GM13977 (cell line): Measurements from ENCODE around the gene C5orf34.
"Not testable (repeated sequence)": the region's sequence is repeated elsewhere in the genome, so short reads cannot be mapped to it uniquely, and the experiment has no call there.

Experiments
- DNase-seq: peaks from one replicate; pipeline ENCODE4 v3.0.0; 2012; ENCODE audit warnings: low spot score
- CTCF ChIP-seq: IDR thresholded peaks from 2 replicates; pipeline ENCODE4 v1.5.1; 2012; ENCODE audit warnings: mild to moderate bottlenecking, control low read depth; ENCODE audit not compliant: insufficient read depth; ENCODE audit errors: extremely low read depth, missing control alignments
- in situ Hi-C: fragments of 300-500 bp; cut with MboI; formaldehyde crosslinking; loops from one replicate; pipeline ENCODE4 v1.12.0; 2022; ENCODE audit warnings: low sequenced_read_pairs, low pct_unique_long_range_greater_than_20kb, mixed read lengths, inconsistent platforms; ENCODE audit not compliant: unreplicated experiment

The C5orf34 gene

DNA sequence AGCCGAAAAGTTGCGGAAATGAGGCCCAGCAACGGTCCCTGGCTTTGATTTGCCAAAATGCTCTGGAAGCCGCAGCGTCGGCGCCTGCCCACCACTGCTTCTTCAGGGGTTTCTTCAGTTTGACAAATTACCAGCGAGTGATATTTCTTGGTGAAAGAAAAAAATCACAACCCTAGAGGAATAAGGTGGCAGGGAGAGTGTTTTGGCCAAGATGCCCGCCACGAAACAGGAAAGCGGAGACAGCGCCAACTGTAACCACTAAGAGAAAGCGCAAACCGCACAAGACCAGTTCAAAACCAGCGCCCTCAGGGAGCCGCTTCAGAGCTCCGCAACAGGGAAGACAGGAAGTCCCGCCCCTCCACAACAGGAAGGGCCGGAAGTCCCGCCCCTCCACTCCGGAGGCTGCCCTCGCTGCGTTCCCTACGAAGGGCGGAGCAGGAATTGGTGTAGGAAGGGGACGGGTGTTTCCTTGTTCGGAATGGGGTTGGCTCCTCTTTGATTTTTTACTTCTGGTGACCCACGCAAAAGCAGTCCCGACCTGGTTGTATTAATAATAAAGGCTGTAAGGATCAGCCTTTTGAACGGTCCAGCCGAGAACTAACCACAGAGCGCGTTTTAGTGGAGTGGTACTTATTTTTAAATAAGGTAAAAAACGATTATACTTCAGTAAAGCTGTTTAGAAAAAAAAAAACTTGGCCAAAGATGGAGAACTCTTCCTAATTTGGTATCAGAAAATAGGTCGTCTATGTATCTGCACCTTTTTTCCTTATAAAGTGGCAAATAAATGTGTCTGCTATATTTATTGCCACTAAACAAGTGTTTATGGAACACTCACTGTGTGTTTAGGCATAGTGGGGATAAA, at the start of gene C5orf34:
Gene C5orf34 (minus strand): TSS at position 333 of the 862 bp plus-strand sequence. CDS start 5,809 bp downstream, outside the sequence.
- DNase-seq = peak; percentile 96
- peak; percentile 2 for TF ChIP-seq CTCF
- in situ Hi-C loops = no loop called here

GRCh38 chr5:43564289-43564850, 49.4 kb upstream of the C5orf34 start:
- no peak for DNase-seq
- in situ Hi-C loops = no loop called here
- no peak for TF ChIP-seq CTCF

DNA sequence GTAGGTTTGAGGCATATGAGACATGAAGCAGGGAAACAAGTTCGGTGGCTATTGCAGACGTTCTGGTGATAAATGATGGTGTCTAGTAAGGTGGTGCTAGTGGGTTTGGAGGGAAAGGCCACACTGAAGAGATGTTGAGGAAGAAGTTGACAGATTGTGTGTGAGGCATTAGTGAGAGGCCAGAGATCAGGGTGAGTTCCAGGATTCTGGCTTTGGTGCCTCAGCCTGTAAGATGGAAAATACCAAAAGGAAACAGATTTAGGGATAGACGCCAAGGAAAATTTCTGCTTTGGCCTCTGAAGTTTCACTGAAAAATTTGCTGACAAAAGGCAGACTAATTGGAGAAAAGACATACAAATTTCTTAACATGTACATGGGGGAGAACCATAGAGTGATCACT, 48.4 kb upstream of the C5orf34 start:
- in situ Hi-C loops = no loop called here

DNA sequence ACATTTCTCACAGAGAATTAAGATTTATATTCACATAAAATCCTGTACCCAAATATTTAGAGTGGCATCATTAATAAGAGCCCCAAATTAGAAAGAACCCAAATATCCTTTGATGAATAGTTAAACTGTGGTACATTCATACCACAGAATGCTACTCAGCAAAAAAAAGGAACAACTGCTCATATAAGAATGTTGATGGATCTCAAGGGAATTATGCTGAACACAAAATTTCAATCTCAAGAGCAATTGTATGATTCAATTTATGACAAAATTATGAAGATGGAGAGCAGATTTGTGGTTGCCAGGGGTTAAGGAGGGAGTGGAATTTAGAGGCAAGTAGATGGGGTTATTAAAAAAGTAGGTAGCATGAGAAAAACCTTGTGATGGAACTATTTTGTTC, 46.4 kb upstream of the C5orf34 start:
- no peak for TF ChIP-seq CTCF
- DNase-seq = no peak
- in situ Hi-C loops = no loop called here

More for the DNA sequence above, 48.4 kb upstream of the C5orf34 start:
- no peak for DNase-seq
- TF ChIP-seq CTCF = no peak

DNA sequence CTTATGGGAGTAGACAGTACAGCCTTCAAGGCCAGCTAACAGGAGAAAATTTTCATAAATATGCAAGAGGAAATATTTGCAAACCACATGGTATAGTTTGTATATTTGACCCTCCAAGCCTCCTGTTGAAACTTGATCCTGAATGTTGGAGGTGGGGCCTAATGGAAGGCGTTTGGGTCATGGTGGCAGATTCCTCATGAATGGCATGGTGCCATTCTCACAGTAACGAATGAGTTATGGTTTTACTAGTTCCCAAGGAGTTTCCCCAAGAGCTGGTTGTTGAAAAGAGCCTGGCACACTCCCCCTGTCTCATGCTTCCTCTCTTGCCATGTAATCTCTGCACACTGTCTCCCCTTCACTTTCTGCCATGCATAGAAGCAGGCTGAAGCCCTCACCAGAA, 45.2 kb upstream of the C5orf34 start:
- no peak for DNase-seq
- no peak for TF ChIP-seq CTCF
- in situ Hi-C loops = no loop called here

- peak; percentile 82 for TF ChIP-seq CTCF
- DNase-seq = peak; percentile 95
- in situ Hi-C loops = no loop called here
Measured at GRCh38 chr5:43556857-43557542, 42.1 kb upstream of the C5orf34 start, which contains the start of gene PAIP1. TSS of gene PAIP1 (minus strand) at chr5:43557077. CDS start at chr5:43556846, 231 bp downstream.

DNA sequence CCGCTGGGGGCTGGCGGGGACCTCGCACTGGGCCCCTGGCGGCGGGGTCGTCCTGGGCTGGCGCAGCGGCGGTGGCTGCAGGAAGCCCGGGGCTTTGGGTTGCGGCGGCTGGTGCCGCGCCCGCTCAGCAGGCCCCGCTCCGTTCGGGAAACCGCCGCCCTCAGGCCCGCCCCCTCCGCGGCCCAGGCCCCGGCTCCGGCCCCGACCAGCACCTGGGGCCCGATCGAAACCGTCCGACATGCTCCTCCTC, 41.6 kb upstream of the C5orf34 start:
- DNase-seq, in situ Hi-C loops: not testable (repeated sequence)
